ENCODE measurements around the gene BICD1.

- TF ChIP-seq CTCF (IDR thresholded peaks at IDR 0.05): no peak
- TF ChIP-seq USF1 (IDR thresholded peaks at IDR 0.05; ENCODE audit: borderline replicate concordance, low read depth): no peak
- no peak for TF ChIP-seq ZBTB33 (IDR thresholded peaks at IDR 0.05; ENCODE audit: borderline replicate concordance, low read depth)
- TF ChIP-seq JUND (IDR thresholded peaks at IDR 0.05): no peak
- TF ChIP-seq NRF1 (IDR thresholded peaks at IDR 0.05; ENCODE audit: low read depth, low read length): no peak
- TF ChIP-seq EP300 (IDR thresholded peaks at IDR 0.05; ENCODE audit: borderline replicate concordance in 1 of 2, low read depth in 1 of 2, low read length in 1 of 2): no peak
- no peak for TF ChIP-seq POLR2AphosphoS5 (IDR thresholded peaks at IDR 0.05; ENCODE audit: low read depth, low read length)
- no peak for TF ChIP-seq MXI1 (IDR thresholded peaks at IDR 0.05; ENCODE audit: low read depth, low read length)
Measured at GRCh38 chr12:32420356-32420755, 313.7 kb downstream of the BICD1 start.
